CD4-positive, alpha-beta T cell treated with Interleukin-6 at 100 ng/mL for 8 hours (primary cell): ENCODE results near the gene SNX5.

ENCODE experiments used
- DNase-seq: peaks from one replicate; pipeline ENCODE4 v3.0.0-alpha.2; 2020; ENCODE audit warnings: mixed read lengths, low spot score

The SNX5 gene

DNA sequence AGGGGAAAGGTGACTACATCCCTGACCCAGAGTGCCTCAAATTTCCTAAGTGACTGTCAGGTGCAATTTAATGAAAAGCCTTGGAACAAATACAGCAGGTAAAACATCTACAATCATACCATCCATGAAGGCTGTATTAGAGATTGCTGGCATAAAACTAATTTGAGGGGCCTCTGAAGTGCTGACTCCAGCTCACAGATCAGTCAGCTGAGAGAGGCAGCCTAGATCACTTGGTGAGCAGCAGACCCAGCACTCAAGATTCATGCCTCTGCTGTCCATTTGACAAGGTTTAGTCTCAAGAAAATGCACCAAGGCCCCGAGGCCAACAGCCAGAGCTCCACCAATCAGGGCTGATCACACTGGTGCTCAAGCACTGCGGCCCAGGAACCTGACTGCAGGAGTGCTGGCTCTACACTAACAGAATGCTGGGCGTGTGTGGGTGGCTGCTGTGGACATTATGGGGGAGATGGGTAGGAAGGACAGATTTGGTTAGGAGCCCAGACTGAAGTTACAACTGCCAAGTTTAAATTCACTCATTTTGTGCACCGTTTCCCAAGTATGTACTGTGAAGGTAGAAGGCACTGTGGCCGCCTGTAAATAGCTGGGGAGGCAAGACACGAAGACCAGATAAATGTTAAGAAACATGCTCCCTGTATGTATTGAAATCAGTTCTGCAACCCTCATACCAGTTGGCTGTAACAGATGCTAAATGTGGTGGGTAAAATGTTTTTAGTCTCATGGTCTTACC lies 28.2 kb downstream of the SNX5 start:
- no peak for DNase-seq

DNA sequence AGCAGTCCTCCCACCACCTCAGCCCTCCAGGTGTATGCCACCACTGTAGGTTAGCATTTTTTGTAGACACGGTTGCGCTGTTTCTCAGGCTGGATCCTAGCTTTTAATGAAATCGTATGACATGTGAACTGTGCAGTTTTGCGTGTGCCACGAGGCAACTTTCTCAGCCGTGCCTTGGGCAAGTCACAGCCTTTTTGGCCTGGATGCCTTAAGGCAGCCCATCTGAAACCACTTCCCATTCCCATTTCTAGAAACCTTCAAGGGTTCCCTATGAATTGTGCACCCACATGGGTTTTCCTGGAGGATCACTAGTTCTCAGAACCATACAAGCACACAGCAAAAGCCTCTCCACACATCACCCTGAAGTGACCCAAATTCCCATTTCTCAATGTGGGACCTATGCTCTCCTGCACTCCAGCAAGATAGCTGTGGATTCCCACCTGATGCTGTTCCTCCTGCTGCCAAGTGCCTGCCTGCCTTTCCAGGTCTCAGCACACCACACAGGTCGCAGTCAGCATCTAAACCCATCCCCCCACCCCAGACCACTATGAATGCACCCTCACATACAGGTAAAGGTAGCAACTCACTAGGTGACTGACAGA lies 28.9 kb downstream of the SNX5 start:
- DNase-seq = no peak

DNA sequence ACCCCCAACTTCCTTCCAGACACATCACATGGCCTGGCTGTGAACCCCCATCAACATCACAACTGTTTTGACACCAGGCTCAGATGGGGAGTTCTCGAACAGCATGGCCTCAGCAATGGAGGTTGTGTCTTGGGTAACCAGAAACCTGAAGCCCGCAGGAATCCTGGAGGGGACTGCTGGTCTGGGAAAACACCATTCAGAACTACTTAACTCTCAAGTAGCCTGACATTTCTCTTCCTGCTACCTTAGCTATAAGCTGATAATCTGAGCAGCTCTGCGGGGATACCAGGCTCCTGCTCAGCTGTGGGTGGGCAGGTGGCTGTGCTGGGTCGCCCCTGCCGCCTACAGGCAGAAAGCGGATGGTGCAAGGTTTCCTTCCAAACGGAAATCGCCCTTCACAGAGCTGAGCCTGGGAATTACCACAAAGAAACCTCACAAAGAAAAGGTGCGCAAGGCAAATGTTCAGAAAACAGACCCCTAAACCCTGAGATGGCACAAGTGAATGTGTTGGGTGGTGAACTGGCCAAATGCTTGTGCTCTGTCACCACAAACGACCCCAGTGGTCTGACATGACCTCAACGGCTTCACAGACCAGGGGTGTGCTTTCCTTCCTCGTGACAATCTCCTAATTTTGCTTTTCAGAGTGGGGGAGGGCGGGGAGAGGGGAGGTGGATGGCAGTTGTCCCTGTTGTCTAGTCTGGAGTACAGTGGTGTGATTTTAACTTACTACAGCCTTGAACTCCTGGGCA lies 29.5 kb downstream of the SNX5 start:
- DNase-seq = peak; percentile 49

DNA sequence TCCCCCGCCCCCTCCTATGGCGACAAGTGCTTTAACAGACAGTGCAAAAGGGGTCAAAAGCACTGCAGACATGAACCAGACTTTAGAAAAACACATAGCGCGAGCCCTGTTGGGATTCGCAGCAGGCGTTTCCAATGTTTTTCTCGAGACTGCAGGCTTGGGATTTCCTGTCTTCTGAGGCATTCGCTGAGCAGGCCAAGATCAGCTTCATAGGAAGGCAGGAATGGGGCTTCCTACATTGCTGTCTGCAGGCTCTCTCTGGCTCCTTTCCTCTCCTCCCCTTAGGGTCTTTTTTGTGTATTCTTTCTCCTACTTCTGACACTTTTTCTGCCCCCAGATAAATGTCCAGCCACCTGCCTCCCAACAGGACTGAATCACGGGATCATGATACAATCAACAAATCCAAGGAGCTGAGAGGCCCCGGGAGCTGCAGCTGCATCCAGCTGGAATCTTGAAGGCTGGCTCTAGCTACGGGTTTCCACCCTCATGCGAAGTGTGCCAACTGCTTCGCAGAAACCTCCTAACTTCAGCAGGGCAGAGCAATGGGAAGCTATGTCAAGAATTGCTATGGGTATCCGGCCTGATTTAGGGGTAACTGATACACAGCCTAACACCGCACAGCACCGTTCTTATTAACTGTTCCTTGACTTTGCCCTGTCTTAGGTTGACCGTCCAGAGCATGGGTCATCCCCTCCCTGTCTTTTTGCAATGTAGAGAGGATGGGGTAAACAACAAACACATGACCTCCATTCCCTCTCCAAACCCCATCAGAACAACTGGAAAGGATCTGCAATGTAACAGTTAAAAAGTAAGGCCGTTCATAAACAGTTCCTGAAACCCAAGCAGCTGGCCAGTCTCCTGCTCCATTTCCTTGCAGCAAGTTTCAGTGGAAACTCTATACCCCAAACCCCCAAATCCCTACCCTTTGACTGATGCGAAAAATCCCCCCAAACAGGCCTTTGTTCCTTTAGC lies 31.5 kb downstream of the SNX5 start:
- DNase-seq = no peak

DNA sequence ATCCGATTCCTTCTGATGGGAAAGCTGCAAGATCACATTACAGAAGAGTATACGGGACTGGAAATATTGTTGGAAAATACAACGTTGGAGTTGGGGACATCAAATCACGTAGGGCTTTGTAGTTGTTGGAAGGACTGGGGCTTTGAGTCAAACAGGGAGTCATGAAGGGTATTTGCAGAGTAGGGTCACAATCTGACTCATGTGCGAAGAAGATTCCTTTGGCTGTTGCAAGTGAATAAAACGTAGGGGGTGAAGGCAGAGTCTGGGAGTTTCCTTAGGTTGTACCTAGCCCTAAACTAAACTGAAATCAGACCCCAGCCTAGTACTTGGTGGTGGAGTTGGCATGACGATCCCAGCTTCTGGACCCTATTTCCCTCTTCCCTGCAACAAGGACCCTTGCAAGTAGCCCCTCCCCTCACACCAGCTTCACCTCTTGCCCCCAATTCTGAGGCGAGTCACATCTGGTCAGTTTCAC lies 32.3 kb downstream of the SNX5 start:
- no peak for DNase-seq

DNA sequence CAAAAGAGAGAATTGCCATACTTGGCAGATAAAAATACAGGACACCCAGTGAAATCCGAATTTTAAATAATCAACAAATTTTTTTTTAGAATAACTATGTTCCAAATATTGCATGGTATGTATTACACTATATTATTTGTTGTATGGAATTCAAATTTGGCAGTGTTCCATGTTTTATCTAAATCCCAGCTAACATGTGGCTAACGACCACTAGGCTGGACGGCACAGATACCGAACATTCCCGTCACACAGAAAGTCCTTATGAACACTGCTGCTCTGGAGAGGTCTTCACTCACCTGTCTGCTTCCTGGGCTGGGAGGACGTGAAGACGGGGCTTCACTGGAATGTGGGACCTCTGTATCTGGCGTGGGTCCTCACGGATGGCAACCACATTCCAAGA lies 32.8 kb downstream of the SNX5 start:
- DNase-seq = no peak

DNA sequence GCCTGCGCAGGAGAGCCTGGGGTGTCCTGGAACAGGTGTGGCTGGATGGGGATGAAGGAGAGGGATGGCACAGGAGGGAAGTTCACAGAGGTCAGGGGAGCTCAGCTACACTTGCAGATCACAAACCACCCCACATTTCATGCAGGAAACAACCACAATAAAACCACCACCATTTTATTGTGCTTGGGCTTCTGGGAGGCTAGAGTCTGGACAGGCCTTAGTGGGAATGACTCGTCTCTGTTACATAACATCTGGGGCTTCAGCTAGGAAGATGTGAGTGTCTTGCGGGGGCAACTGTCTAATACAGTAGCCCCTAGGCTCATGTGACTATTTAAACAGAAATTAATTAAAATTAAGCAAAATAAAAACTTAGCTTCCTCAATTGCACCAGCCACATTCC lies 33.4 kb downstream of the SNX5 start:
- no peak for DNase-seq

DNA sequence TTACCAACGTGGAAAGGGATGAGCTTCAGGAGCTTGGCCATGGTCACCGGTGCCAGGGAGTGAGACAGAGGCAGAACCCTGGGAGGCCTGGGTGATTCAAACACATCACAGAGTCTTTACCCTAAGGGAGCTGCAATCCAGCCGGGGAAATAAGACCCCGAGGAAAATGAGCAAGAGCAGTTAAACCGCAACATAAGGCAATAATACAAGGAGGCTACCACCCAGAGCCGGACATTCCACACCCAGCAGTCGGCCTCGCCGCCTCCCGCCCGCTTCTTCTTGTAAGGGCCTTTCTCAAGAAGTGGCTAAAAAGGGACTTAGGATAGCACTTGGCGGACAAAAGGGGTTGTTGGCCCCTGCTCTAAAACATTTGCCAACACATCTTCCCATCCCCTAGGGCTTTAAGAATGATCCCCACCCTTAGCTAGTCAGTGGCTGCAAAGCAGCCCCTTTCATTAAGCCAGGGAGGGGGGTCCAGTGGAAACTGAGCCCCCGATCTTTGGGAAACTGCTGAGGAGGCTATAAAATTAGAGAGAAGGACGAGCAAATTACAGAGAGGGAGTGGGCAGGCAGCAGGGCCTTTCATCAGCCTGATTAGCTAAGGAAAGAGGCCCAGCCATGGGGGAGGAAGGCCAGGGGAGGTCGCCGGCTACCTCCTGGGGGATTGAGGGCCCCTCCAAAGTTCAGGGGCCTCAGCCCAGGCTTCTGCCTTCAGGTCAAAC lies 34.3 kb downstream of the SNX5 start:
- no peak for DNase-seq

DNA sequence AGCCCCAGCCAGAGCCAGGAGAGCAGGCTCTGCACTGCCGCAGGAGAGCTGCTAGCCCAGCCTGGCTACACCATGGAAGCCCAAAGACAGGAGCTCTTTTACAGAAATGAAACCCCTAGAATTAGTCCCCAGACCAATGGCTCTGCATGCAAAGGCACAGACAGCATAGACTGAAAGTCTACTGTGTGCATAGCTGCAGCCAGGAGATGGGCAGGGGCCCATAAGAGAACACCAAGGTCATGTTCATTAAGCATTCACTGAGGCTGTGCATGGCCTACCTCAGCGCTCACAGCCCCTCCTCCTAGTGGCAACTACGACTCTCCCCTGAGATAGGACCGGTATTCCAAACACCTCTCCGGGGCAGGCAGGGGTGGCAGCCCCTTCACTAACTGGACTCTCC lies 34.9 kb downstream of the SNX5 start:
- no peak for DNase-seq

DNA sequence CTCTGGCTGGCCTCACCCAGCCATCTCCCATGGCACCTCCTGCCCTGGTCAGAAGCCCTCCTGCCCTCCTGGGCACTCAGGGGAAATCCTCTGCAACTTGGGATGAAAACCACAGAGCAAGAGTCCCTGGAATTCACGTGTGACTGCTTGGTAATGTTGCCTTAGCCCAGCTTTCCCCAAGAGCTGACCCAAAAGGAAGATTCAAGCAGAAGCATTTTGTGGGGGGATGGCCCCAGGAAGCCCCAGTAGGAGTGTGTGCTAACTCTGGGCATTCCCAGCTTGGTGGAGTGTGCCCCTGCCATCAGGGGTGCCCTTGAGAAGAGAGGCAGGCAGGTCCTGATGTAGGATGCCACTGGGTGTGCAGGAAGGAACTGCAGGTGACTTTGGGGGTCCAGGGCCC lies 35.5 kb downstream of the SNX5 start:
- DNase-seq = no peak

DNA sequence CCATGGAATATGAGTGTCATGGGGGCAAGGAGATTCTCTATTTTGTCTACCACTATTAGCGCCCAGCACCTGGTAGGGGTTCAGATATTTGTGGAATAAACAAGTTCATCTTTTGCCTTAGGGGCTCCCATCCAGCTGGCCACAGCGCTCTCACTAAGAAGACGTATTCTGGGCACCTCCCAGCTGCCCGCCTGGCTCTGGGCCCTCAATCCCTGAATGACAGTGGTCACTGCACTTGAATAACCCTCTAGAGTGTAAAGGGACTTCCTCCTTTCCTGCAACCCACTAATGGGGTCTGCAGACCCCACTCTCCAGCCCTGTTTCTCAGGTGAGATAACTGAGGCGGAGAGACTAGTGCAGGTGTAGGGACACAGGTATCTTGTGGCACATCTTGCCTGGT lies 36.2 kb downstream of the SNX5 start:
- DNase-seq = no peak

DNA sequence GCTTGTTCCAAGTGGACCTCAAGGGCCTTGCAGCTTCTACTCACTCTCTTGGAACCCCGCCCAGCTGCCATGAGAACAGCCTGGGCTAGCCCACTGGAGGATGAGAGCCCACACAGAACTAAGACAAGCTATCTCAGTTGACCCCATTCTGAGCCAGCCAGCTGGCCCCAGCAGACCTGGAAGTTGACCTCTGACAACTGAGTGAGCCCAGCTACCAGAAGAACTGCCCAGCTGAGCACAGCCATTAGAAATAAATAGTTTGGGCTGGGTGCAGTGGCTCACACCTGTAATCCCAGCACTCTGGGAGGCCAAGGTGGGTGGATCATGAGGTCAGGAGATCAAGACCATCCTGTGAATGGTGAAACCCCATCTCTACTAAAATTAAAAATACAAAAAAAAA lies 37.1 kb downstream of the SNX5 start:
- DNase-seq = no peak

DNA sequence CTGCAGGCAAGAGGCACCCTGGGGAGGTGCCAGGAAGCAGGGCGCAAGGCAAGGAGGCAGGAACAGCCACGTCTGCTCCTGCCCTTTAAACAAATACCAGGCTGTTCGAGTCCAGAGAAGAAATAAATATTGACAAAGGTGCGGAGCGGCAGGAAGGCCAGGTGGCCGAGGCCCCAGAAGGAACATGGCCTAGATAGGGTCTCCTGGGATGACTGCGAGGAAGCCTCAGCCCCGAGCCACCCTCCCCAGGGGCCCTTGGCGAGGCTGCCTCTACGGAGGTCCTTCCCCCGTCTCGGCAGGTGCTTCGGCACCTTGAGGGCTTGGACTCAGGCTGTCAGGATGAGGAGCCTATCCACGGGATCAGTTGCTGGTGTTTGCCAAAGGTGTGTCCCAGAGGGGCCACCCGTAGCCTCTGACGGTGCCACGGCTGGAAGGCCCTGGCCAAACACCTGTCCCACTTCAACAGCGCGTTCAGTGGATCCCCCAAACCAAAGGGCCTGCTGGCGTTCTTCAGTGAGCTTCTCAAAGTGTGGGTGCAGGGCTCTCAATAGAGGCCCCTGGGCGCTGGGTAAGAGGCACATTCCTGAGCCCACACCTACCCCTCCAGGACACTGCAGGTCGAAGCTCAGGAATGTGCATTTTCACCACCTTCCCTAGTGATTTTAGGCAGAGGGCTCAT lies 39.8 kb downstream of the SNX5 start:
- no peak for DNase-seq

DNA sequence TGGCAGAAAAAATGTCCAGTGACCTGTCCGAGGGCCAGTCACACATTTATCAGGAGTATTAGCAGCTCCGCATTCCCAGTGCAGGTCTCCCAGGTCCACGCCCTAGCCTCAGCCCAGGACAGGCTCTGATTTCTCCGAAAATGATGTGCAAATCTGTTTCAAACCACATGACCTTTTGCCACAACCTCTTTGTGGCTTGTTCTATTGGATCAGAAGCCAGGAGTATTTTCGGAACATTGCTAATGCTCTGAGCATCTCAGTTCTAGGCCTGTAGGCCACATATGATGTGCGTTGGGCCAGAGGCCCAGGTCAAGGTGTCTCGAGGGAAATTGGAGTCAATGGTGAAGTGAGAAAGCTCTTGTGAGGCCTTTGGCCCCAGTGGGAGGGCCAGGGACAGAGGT lies 40.4 kb downstream of the SNX5 start:
- DNase-seq = no peak

DNA sequence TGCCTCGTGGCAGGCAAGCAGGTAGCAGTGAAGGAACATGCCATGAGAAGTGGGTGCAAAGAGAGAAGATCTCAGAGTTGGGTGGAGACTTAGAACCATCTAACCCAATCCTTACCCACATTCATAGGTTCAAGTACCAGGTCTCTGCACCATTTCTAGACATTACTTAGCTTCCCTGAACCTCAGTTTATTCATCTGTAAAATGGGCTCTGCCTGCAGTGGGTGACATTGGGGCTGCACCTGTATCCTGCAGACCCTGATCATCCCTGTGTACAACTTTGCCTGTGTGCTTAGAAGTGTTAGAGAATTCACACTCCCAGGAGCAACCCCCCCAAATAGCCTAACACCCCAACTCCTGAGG lies 42.7 kb downstream of the SNX5 start:
- no peak for DNase-seq

DNA sequence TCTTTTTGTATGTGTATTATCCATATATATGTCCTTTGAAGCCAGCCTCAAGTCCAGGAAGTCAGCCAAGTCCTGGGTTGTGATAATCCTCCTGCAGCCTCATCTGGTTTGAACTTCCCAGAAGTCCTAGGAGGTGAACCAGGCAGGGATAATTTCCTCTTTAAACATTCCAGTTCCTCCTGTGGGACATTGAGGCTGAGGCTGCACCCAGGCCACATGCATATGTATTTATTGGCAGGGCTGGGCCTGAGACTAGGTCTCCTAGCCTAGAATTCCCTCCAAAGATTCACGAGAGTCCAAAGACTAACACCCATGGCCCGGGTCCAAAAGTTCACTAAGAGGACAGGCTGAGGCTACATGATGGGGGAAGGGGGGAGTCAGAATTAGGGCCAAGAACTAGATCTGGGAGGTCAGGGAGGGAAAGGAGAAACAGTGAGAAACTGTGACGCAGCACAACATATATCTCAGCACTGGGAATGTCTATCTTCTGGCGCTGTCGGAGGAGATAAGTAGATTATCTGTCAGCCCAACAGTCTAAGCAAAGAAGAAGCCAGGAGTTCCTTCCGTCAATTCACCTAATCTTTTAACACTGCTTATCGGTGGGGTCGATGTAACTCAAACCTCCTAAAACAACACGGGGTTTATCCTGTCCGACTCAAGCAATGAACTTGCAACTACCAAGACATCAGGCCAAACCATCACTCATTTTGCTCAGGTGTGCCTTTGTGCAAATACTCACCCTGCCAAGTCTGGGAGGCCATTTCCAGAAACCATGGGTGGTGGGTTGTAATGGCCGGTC lies 43.3 kb downstream of the SNX5 start:
- DNase-seq = no peak

DNA sequence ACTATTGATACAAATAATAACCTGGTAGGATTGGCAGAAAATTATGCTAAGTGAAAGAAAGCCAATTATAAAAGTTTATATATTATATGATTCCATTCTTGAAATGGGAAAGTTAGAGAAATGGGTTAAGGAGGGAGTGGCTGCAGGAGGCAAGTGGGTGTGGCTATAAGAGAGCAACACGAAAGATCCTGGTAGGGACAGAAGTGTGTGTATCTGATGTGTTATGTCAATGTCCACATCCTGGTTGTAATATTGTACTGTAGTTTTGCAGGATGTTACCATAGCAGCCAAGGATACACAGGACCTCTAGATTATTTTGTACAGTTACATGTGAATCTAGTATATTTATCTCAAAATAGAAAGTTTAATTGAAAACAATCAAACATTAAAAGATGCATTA lies 46.8 kb downstream of the SNX5 start:
- no peak for DNase-seq

DNA sequence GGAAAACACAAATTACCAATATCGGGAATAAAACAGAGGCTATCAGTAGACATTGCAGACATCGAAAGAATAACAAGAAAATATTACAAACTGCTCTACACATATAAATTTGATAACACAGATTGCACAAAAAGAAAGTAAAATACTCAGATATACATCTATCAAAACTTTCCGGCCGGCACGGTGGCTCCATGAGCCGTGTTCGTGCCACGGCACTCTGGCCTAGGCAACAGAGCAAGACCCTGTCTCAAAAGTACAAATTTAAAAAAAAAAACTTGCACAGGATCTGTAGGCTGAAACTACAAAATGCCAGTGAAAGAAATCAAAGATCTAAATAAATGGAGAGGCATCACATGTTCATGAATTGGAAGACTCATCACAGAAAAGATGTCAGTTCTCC lies 49.4 kb downstream of the SNX5 start:
- DNase-seq = no peak

DNA sequence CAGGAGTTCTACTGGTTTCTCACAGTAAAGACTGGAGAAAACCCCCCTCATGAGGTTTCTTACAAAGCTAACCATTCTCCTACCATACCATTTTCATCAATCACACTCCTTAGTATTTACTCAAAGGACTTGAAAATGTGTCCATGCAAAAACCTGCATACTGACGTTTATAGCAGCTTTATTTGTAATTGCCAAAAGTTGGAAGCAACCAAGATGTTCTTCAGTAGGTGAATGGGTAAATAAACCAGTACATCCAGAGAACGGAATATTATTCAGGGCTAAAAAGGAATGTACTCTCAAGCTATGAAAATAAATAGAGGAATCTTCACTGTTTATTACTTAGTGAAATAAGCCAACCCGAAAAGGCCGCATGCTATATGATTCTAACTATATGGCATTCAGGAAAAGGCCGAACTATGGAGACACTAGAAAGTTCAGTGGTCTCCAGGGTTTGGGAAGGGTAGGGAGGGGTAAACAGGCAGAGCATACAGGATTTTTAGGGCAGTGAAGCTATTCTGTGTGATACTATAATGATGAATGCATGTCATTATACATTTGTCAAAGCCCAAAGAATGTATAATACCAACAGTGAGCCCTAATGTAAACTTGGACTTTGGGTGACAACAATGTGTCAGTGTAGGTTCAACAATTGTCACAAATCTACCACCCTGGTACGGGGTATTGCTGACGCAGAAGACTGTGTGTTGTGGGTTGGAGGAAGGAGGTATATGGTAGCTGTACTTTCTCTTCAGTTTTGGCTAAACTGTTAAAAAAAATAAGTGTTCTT lies 50.6 kb downstream of the SNX5 start:
- no peak for DNase-seq
